NCI-H128 (cell line): ENCODE data around the gene DPF3.

Experiments used
- DNase-seq: peaks from one replicate; lab custom pipeline; 2025; ENCODE audit not compliant: unreplicated experiment; lab: John Stamatoyannopoulos, UW

The DPF3 gene

DNA sequence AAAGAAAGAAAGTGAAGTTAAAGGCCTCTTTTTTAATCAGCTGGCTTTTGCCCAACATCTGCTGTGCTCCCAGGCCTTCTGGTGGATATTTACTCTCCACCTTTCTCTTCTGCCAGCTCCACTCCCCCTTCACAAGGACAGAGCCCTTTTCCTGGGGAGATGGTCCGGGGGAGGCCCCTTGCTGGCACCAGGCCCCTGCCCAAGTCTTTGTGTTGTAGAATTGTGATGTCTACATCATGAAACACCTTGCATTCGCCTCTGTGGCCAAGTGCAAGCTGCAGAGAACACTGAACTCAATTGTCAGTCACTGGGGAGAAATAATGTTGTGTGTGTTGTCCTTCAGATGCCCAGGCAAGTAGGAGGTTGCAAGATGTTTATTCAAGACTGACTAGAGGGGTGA is 150.3 kb downstream of the DPF3 start:
- no peak for DNase-seq

DNA sequence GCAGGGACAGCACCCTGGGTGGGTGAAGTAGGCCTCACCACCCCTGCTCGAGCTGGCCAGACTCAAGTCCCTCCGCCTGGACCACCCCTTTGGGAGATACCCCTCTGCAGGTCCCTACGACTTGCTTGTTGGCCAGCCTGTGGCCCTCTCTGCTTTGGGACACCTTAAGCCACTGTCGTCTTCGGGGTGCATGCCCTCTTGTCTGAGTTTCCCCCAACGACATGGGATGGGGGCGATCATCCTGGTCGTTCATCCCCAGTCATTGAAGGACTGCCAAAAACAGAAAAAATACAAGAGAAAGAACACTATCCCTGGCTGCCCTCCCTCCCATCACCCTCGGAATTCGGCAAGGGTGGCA is 151.1 kb downstream of the DPF3 start:
- no peak for DNase-seq

DNA sequence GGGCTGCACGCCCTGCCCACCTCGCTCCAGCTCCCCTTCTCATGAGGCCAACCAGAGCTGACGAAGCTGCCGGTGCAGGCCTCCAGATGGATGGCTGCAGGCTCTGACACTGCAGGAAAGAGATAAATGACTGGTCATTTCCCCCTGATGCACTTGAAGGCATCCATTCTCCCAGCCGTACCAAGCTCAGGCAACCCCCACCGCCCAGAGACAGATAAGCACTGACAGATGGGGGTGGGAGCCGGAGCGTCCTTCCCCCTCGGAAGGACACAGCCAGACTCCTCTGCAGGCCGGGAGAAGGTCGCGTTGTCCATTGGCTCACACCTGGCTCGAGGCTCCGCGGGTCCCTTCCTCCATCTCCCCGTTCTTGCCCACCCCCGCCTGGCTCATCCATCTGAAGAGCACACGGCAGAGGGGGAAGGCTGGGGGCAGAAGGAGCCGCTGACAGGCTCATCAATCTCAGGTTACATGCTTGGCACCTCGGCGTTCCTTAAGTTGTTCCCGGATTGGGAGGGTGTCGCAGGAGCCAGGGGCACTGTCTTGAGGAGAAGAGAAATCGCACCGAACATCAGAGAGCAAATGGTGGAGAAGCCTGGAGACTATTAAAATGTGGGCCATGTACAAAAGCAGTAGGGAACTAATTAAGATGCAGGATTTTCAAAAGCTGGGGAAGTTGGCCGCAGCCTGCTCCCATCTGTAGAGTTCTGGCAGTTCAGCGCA is 151.6 kb downstream of the DPF3 start:
- DNase-seq: no peak

DNA sequence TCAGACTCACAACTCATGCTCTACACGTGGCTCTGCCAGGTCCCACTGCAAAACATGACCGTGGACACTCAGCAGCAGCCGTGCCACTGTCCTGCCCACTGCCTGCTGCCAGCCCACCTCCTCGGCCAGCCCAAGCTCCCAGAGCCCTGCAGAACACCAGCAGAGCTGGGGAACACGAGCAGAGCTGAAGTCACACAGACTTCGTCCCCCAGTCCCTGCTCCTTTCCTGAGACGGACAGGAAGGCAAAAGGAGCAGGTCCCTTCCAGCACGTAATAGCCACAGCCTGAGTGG is 152.1 kb downstream of the DPF3 start:
- no peak for DNase-seq

DNA sequence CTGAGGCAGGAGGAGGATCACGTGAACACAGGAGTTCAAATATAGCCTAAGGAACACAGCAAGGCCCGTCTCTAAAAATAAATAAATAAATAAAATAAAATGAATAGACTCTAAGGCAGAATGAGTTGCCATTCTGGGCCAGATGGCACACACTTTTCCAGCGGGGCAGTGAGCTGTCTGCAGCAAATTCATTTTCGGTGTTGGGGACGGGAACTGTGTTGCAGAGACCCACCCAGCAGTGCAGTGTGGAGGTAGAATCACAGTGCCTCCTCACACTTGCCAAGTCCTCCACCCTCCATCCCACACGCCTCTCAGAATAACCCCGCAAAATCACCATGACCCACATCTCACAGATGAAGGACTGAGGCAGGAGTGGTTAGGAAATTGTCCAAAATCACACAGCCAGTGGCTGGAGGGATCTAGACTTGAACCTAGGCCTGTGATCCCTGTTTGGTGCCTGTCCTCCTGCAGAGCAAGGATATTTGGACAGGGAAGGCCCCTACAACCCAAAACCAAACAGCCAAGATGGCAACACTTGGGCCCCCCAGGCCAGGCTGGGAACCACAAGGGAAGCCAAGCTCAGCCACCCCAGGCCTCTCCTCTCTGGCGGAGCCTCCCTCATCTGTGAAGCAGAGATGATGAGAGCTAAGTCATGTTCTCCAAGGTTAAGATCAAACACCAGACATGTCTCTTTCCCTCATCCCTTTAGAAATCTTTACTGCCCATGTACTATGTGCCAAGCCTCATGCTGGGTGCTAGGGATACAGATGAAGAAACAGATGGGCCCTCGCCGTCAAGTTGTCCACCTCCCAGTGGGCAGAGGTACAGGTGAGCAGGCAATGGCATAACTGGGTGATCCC is 152.7 kb downstream of the DPF3 start:
- no peak for DNase-seq

DNA sequence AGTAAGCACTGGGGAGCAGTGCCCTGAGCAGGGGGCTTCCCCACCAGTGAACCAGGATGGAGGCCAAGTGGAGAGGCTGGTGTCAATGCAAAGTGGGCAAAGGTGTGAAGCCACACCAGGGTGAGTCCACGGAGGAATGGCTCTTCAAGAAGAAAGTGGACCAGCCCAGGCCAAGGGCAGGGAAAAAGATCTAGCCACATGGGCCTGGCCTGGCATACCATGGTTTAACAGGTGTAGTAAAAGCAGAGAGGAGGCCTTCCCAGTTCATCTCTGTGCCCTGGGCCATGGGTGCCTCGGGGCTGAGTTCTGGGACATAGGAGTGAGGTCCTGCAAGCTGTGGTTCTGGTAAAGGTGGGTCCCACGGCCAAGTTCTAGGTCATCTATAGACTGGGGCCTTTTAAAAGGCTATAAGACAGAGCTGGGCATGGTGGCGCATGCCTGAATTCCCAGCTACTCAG is 153.4 kb downstream of the DPF3 start:
- DNase-seq: no peak

DNA sequence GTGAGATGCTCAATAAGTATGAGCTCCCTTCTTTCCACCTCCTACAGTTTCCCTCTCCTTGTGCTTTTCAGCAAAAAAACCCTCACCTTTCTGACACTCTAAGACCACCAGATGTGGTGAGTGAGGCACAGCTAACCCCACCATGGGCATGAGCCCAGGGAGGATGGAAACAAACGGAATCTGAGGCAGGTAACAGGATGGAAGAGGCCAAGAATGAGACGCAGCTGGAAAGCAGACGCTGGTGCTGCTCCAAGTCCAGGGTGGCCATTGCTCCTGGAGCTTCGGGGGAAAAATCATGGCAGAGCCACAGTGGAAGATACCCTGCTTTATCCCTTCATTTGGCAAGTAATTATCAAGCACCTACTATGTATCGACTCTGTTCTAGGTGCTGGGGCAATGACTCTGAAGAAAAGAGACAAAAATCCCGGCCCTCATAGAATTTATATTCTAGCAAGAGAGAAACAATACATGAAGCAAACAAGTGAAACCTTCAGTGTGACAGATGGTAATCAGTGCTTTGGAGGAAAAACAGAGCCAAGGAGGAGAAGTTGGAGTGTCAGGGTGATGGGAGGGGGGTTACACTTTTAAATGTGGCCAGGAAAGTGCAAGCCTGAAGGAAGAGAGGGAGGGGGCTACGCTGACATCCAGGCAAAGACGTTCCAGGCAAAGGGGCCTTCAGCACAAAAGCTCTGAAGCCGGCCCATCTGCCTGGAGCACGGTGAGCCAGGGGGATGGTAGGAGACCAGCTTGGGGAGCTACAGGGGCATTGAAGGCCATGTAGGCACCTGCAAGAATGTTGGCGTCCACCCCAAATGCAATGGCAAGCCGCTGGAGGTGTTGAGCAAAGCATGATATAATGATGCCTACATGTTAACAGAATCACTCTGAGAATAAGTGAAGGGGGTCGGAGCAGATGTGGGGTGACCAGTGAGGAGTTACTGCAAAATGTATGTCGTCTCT is 154.2 kb downstream of the DPF3 start:
- DNase-seq: no peak

DNA sequence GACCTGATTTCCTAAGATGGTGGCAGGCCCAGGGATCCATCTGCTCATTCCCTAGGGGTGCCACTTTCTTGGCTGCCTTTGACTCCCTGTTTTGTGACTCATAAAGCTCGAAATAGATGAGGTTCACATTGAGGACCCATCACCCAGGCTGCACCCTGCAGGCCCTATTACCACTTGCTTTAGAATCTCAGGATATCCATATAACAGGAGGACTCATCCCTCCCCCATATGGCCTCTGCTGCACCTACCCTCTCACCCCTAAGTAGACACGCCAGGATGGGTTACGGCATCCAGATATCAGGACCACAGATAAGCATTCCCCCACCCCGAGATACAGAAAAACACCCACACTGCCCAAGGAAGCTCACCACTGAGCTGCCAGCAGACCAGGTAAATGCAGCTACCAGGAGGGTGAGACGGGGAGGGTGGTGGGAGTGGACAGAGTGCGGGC is 155.7 kb downstream of the DPF3 start:
- no peak for DNase-seq

DNA sequence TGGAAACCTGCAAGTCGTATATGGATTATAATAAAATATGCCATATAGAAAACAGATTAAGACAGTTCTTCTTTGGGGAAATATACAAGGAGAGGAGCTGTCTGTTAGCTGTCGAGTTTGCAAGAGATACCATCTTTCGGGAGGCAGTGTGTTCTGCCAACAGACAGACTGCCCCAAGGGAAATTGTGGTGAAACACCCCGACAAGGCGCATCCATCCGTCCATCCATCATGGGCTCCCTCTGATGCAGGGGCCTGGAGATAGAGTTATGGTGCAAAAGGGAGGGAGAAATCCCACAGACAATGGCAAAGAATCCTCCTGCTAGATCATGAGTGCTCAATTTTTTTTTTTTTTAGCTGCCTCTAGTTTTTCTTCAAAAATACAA is 156.3 kb downstream of the DPF3 start:
- DNase-seq: no peak

DNA sequence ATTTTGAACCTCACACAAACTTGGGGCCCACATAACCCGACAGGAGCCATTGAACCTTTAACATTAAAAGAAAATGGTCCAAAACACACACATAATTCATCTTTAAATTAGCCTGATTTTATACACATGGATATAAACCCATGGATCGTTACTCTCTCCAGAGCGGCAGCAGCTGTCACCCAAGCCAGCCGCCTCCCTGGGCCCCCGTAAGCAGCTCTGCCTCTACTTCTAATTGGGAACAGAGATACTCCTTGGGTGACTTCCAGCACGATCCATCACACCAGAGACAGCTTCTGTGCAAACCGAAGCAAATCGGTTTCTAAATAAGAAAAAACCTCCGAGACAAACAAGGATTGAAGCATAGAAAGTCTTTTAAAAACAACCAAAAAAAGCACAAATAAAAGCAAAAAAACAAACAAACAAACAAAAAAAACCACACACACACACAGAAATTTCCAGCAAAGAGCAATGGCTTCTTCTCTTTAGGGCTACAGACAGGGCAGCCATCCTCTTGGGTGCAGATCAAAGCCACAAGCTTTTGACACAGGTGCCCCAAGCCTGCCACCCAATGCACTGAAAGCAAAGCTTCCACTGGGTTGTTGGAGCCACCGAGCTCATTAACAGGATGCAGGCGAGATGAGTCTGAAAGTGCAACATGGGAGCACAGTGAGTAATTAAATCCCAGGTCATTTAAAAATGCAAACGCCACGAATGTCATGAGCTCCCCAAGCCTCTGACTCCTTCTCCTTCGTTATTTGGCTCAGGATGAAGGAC is 156.9 kb downstream of the DPF3 start:
- DNase-seq: no peak

DNA sequence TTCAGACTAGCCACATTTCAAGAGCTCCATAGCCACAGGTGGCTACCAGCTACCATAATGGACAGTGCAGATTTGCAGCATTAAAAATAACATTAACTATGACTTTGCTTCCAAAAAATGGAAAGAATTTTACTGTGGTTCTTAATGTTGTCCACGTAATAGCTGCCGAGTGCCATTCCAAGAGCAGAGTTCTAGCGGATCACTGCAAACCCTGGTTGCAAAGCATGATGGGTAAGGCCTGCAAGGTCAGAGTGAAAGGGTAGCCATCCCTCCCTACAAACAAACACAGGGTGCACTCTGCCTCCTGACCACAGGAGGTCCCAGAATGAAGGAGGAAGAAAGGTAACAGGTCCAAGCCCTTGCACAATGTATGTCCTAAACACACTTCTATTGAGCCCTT is 157.6 kb downstream of the DPF3 start:
- DNase-seq: no peak

DNA sequence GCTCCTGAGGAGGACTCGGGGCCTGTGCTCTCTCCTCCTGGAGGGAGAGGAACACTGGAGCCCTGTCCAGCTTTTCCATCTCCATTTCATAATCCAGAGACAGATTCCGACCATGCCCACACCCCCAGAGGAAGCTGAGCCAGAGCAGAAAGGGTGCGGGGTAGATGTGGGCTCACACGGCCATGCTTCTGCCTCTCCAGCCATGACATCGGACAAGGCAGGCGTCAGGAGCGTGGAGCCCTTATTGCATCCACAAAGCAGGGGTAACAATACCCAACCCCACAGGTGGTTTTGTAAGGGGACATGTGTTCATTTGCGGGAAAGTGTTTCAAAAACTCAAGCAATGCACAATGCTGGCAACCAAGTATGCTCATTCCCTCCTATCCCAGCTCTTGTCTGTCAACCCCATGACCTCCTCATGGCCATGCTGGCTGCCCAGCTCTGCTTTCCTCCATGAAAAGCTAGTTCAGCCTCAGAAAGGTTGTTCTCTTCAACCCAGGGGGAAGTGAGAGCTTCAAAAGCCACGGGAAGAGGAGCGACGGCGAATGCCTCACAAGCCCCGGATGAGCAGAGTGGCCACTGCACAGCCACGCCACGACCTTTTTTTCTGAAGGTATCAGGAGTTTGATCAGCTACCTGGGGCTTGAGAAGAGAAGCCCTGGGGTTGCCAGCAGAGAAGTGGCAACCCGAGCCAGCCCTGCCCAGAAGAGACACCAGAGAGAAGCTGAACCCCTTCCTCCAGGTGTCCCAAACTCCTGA is 161.7 kb downstream of the DPF3 start:
- DNase-seq: no peak

DNA sequence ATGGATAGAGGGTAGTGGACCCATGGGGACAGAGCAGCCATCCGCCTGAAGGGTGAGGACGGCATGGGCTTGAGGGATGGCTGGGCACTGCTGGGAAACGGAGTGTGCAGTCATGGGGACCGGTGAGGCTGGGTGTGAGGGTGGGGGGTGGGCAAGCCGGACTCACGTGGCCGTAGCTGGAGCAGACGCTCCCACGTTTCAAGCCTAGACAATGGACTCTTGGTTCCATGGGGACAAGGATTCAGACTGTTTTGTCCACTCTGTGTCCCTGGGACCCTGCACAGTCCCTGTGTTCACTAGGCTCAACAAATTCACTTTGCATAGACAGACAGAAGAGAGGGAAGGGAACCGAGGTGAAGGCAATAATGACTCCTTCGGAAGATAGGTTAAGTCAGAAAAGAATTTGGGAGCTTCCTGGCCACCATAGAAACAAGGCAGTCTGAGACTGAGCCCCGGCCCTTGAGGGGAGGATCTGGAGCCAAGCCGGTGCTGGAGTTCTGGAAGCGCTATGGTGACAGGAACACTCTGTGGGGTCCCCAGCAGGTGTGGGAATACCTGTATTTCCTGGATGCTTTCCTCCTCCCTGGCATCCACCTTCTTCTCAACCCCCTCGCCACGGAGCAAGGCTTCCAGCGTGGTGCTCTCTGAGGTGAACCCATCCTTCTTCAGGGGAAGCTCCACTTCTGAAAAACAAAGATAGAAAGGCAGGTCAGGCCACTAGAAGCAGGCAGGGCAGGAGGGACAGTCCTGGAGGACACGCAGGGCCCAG is 162.5 kb downstream of the DPF3 start:
- DNase-seq: no peak

DNA sequence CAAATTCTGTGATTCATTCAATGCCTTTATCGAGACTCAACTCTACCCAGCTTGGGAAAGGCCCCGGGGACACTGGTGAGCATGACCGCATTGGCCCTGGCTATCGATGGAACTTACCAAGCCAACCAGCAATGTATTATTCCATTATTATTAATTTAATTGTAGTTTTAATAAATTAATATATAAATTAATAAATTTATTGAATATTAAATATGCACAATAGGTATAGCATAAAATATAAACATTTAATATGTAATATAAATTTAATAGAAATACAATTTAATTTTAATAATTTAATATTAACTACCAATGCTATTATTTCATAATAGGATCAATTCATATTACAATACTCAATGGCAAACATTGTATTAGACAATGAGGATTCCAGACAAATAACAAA is 163.4 kb downstream of the DPF3 start:
- DNase-seq: no peak

DNA sequence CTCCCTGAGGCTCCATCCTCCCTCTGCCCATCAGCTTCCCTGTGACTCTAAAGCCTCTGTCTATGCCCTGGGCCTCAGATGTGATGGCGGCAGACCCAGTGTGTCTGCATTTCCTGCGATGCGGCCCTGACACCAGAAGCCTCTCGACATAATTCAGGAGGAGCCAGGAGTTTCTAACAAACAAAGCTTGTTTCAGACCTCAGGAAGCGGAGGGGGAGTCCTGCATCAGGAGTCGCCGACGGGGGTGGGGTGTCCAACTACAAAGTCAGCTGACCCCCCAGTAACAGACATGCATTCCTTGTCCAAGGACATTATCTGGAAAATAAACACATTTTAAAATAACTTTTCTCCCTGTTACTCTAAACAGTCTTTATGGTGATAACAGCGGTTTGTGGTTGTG is 167.5 kb downstream of the DPF3 start:
- no peak for DNase-seq

DNA sequence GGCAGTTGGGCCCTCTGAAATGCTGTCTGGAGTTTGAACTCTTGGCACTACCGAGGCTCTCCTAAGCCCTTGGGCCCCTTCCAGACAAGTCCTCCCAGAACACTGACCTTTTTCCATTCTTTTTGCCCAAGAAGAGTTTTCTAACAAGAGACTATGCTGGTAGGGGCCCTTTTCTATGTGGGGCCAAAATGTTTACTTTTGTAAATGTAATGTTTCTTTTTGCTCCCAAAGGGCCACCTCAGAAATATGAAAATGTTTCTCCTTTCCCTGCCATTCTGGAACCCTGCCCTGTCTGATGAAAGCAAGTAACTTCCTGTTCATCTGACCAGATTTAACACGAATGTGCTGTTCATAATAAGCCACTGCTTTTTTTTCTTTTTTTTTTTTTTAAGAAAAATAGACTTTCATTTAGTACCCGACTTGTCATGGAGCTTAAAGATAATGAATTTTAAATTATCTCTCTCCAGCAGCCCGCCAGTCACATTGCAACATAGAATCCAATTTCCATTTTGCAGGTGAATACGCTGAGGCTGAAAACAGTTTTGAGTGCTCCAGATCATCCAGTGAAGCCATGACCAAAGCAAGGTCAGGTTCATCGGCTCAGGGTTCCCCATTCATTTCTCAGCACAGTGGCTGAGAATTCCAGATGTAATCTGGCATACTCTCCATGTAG is 169.9 kb downstream of the DPF3 start:
- DNase-seq: no peak

DNA sequence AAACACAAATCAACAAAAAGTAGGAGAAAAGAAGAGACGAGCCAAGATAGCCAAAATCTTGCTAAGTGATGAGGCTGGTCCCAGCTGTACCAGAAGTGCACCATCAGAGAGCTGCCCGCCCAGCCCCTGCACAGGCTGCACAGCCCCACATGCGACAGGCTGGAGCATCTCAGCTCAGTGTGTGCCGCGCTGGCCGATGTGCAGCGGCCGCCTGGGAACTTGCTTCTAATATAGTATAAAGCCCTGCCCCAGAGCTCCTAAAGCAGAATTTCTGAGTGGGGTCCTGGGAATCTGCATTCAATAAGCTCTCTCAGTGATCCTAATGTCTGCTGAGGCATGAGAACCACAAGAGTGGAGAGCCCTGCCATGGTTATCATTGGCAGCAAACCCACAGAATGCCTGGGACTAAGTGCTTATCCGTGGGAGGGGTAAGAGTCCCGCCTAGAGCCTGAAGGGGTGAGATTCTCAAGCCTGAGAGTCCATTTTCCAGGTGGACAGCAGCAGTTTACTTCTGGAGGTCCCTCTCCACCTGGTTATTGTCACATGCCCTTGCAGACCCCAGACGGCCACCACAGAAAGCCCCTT is 171.6 kb downstream of the DPF3 start:
- no peak for DNase-seq

DNA sequence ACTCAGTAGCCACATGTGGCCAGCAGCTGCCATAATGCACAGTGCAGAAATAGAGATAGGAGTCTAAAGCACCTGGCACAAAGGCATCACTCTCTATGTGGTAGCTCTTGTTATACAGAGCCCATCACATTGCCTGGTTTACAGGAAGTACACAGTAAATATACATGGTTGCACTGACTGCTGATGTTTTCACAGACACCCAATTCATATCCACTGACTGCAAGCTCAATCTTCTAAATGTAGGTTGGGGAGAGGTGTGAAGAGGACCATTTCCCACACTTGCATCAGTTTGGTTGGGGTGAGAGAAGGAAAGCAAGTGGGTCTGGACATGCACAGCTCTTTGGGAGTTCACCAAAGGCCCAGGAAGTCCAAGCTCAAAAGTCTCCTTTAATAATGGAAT is 172.8 kb downstream of the DPF3 start:
- DNase-seq: no peak
